NCI-H2227 (cell line): ENCODE results near the gene GPAT3.
"Not testable (repeated sequence)": the region's sequence is repeated elsewhere in the genome, so short reads cannot be mapped to it uniquely, and the experiment has no call there.

Experiments
- DNase-seq: peaks from one replicate; lab custom pipeline; 2025; ENCODE audit not compliant: unreplicated experiment; lab: John Stamatoyannopoulos, UW

GPAT3 gene

GRCh38 chr4:83548151-83548905 lies 12.4 kb downstream of the GPAT3 start:
- peak; percentile 22 for DNase-seq

DNA sequence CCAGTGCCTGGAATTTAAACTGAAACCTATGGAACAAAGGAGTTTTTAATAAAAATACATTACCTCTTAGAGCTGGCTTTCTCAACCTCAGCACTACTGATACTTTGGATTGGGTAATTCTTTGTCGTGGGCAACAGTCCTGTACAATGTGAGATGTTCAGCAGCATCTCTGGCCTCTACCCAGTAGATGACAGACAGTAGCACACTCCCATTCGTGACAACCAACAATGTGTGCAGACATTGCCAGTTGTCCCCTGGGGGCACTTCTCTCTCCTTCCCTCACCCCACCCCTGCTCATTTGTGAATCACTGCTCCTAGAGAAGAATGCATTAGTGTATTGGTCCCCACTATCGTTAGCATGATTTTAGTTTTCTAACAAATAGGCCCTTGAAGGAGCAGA lies 16.2 kb downstream of the GPAT3 start:
- DNase-seq = no peak

GRCh38 chr4:83552924-83553323 lies 17.0 kb downstream of the GPAT3 start:
- no peak for DNase-seq

DNA sequence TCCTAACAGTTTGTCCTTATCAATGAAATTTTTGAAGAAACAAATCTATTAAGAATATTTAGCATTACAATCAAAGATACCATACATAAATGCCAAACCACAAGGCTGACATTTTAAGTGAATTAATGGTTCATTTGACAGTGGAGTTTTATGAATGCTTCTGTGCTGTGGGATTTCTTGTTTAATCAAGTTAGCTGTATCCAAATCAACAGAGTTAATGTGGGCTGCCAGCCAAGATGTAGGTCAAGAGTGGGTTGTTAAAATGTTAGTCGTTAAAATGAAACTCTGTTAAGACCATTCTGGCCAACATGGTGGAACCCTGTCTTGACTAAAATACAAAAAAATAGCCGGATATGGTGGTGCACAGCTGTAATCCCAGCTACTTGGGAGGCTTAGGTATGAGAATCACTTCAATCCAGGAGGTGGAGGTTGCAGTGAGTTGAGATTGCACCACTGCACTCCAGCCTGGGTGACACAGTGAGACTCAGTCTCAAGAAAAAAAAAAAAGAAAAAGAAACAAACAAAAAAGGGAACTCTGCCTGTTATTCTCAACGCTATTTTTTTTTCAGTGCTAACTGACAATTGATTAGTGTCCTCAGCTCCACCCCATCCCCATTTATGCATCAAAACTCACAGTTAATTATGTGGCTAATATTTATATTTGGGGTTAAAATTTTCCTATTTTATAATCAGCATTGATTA lies 20.2 kb downstream of the GPAT3 start:
- no peak for DNase-seq

DNA sequence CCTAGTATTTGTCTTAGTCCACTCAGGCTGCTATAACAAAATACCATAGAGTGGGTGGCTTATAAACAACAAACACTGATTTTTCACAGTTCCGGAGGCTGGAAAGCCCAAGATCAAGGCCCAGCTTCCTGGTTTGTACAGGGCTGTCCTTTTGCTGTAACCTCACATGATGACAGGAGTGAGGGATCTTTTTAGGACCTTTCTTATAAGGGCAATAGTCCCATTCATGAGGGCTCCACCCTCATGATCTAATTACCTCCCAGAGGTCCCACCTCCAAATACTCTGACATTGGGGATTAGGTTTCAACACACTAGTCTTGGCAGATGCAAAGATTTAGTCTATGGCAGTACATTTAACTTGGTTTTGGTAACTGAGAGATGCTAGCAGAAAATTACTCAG lies 20.9 kb downstream of the GPAT3 start:
- no peak for DNase-seq

DNA sequence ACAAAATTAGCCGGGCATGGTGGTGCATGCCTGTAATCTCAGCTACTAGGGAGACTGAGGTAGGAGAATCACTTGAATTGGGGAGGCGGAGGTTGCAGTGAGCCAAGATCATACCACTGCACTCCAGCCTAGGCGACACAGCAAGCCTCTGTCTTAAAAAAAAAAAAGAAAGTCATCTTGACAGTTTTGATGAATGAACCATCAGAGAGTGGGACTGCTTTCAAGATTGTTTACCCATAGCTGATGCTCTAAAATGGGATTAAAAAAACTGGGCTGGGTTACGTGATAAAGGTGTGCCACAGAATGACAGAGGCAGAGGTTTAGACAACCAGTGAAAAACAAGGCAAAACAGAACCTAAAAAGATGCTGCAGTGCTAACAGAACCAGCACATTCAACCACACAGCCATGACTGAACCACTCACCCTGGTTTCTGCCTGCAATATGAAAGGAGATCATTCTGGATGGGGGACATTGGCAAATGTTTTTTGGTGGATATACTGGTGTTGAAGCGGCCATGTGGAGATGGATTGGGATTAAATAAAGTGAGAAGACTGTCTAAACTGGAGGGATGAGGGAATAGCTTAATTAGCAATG lies 22.2 kb downstream of the GPAT3 start:
- no peak for DNase-seq

- no peak for DNase-seq
Measured at GRCh38 chr4:83558680-83559079, 22.8 kb downstream of the GPAT3 start.

GRCh38 chr4:83560523-83560922 lies 24.6 kb downstream of the GPAT3 start:
- no peak for DNase-seq

DNA sequence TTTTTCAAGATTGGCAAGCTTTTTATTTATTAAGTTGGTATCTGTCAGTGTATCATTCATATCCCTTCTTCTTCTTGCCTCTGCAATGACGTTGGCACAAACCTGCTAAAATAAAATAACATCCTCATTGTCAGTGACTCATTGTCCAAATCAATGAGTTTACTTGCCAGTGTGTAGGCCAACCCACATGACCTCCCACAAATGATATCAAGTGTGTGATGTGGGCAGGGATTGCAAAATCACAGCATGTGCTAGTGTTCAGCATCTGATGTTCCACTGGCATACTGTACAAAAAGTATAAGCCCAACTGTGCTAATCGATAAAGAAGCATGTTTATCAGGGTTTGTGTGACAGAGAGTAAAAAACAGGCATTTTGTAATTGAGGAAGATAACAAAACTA lies 25.5 kb downstream of the GPAT3 start:
- DNase-seq = no peak

GRCh38 chr4:83563998-83564397 lies 28.1 kb downstream of the GPAT3 start:
- no peak for DNase-seq

DNA sequence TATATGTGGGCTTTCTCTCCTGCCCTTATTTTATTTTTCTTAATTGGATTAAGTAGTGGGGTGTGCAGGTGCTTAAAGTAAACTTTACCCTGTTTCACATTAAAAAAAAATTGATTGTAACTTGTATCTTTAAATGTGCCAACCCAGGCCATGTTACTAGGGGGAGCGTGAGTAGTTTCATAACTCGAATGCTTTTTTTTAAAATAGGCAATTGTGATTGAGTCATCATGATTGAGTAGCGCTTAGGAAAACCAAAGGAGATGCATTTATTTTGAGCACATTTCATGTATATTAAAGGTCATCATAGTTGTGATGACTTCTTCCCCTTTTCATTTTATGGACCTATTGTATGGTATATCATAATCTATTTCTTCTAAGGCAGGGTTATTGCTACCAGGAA lies 32.2 kb downstream of the GPAT3 start:
- no peak for DNase-seq

- DNase-seq = no peak
Measured at GRCh38 chr4:83569429-83569828, 33.5 kb downstream of the GPAT3 start.

- no peak for DNase-seq
Measured at GRCh38 chr4:83569987-83570386, 34.1 kb downstream of the GPAT3 start.

DNA sequence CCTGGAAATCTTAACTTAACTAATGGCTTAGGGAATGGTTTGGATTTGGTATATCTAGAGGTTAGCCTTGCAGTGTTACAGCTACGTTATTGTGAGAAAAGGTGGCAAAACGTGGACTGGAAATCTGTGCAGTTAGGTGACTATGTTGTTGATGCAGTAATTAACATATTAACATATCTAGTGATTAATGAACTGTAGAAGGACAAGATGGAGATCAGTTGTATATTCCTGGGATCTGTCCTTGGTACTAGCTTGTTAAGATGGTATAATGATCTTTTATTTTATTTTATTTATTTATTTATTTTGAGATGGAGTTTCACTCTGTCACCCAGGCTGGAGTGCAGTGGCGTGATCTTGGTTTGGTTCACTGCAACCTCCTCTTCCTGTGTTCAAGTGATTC lies 36.9 kb downstream of the GPAT3 start:
- DNase-seq = no peak

GRCh38 chr4:83574247-83574646 lies 38.3 kb downstream of the GPAT3 start:
- DNase-seq = no peak

DNA sequence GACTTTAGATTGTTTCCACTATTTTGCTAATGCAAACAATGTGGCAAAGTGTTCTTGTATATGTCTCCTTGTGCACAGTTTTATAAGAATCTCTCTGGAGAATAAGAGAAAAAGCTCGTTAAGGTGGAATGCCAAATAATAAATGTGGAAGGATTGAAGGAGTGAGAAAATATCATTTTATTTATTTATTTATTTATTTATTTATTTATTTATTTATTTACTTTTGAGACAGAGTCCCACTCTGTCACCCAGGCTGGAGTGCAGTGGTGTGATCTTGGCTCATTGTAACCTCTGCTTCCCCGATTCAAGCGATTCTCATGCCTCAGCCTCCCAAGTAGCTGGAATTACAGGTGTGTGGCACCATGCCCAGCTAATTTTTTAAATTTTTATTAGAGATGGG lies 40.3 kb downstream of the GPAT3 start:
- not testable (repeated sequence) for DNase-seq

GRCh38 chr4:83581411-83582288 lies 45.7 kb downstream of the GPAT3 start:
- DNase-seq = no peak

- DNase-seq = no peak
Measured at GRCh38 chr4:83582289-83582785, 46.4 kb downstream of the GPAT3 start.

- DNase-seq = no peak
Measured at GRCh38 chr4:83585982-83586508, 50.1 kb downstream of the GPAT3 start.

DNA sequence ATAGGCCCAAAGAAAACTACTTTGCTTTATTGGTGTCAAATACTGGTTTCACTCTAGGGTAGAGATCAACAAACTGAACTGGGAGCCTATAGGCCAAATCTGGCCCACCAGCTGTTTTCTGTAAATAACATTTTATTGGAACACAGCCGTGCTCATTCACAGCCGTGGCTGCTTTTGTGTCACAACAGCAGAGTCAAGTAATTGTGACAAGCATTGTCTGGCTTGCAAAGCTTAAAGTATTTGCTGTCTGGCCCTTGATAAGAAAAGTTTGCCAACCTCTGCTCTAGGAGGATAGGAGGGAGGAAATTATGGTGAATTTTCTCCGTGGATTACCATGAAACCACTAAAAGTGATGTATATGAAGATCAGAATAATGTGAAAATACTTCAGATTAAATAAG lies 53.4 kb downstream of the GPAT3 start:
- no peak for DNase-seq

DNA sequence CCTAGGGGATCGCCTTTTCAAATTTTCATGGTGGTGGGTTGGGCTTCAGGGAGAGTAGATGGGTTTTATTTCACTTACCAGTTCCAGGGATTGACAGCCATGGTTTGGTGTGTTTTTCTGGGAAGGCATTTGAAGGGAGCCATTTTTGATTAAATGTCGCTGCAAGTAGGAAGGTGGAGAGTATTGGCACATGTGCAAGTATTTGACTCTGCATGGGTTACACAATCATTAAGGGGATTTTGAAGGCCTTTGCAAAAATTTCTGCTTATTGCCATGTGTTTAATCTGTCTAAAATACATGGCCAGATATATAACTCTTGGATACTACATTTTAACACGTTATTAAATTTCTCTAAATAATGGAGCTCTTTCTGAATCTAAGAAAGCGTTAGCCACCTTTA lies 55.1 kb downstream of the GPAT3 start:
- DNase-seq = no peak
